Testis (tissue), 3 donors: ENCODE data around the gene SP2. TPM values are rescaled to one million over a fixed set of nuclear protein-coding genes. Genes with fewer than 3 reads are reported as not detected.

Experiments used
- DNase-seq: peaks from one replicate; pipeline ENCODE4 v3.0.0-alpha.2; 2019
- H3K27ac ChIP-seq, 2 donors: fragments of 200-600 bp; sonication (generic); one replicate each; pipeline ENCODE4 v1.5.1; 2019
- H3K27me3 ChIP-seq: fragments of 200-600 bp; sonication (generic); one replicate; pipeline ENCODE4 v1.5.1; 2019
- H3K36me3 ChIP-seq: fragments of 200-600 bp; sonication (generic); one replicate; pipeline ENCODE4 v1.5.1; 2017; ENCODE audit warnings: low read depth; ENCODE audit errors: missing control alignments
- H3K4me1 ChIP-seq: fragments of 200-600 bp; sonication (generic); one replicate; pipeline ENCODE4 v1.5.1; 2019
- H3K4me3 ChIP-seq, 2 donors: fragments of 200-600 bp; sonication (generic); one replicate each; pipeline ENCODE4 v1.5.1; 2017 to 2019
- H3K9me3 ChIP-seq: fragments of 200-600 bp; sonication (generic); one replicate; pipeline ENCODE4 v1.5.1; 2017
- CTCF ChIP-seq, 3 experiments: fragments of 450-650 bp in 2 of 3; fragments of 200-600 bp in 1 of 3; sonication (generic) in 1 of 3; IDR thresholded peaks; one replicate each; pipeline ENCODE4 v1.5.1; 2016 to 2019; ENCODE audit warnings: antibody characterized with exemption in 3 of 3, mild to moderate bottlenecking in 2 of 3, moderate library complexity in 1 of 3
- POLR2A ChIP-seq: fragments of 450-650 bp; IDR thresholded peaks from one replicate; pipeline ENCODE4 v1.6.1; 2017; ENCODE audit warnings: antibody characterized with exemption, mild to moderate bottlenecking, moderate library complexity
- WGBS, 2 donors: methylation state at CpG; one replicate each; pipeline ENCODE4 v1.1.5; 2018; 5-methylcytosine and 5-hydroxymethylcytosine counted together
- intact Hi-C: fragments of 100-400 bp; cut with DNase I; formaldehyde crosslinking; loops from one replicate; pipeline ENCODE4 v1.15.1; 2023; ENCODE audit warnings: low total_unique reads
- polyA plus RNA-seq: library from polyadenylated mRNA; stranded (reverse); fragments of 350-450 nt; fragmentation: Illumina TruSeq; extraction: RNeasy Lipid Tissue Mini Kit (QIAGEN cat#74804); gene quantifications from one replicate; pipeline ENCODE4 v1.2.3, GENCODE V29; 2014; ENCODE audit warnings: low read depth, low replicate concordance; ENCODE audit not compliant: insufficient read depth
- total RNA-seq, 2 donors: library from RNA; depleted of rRNA; stranded (reverse); fragments of >200 nt; gene quantifications; one replicate each; pipeline ENCODE4 v1.2.3, GENCODE V29; 2016

SP2 gene
- total and polyA plus RNA-seq, 3 donors from 2014 or later = 18.9 to 35.0 (median 23.5) TPM

GRCh38 chr17:47937941-47938340 lies 41.9 kb downstream of the SP2 start:
- H3K27ac ChIP-seq = peak overlapping the region; percentile 34 to 47
- peak; percentile 52 for DNase-seq
- no peaks in the 10 kb centered on the region for H3K36me3 ChIP-seq
- peaks cover 23% of the 10 kb centered on the region for H3K4me1 ChIP-seq
- no peak for TF ChIP-seq CTCF (IDR thresholded peaks at IDR 0.05)
- no peak for TF ChIP-seq POLR2A
- H3K4me3 ChIP-seq = no peak overlapping the region
- 47 to 75% methylated on average over 5 of the region's 5 CpGs for WGBS, 2 donors
- H3K27me3 ChIP-seq = no peaks in the 10 kb centered on the region
- intact Hi-C loops = no loop called here
- H3K9me3 ChIP-seq = no peaks in the 10 kb centered on the region

- no peaks in the 10 kb centered on the region for H3K9me3 ChIP-seq
- H3K4me1 ChIP-seq = peaks cover 49% of the 10 kb centered on the region
- no peaks in the 10 kb centered on the region for H3K36me3 ChIP-seq
- peak within 1 kb of the TSS; percentile 59 to 86 for H3K27ac ChIP-seq
- no peak for TF ChIP-seq POLR2A
- TF ChIP-seq CTCF (IDR thresholded peaks at IDR 0.05) = no peak
- intact Hi-C loops = no loop called here
- WGBS, 2 donors = 1 to 2% methylated on average over 27 to 50 of the region's 50 CpGs
- DNase-seq = peak; percentile 98
- H3K4me3 ChIP-seq = peak within 1 kb of the TSS; percentile 78 to 80
- no peaks in the 10 kb centered on the region for H3K27me3 ChIP-seq
Observed at GRCh38 chr17:47941246-47942095, 45.4 kb downstream of the SP2 start, which contains the start of gene PNPO. TSS of gene PNPO (plus strand) at chr17:47941571. CDS start at chr17:47941676, 105 bp downstream.

DNA sequence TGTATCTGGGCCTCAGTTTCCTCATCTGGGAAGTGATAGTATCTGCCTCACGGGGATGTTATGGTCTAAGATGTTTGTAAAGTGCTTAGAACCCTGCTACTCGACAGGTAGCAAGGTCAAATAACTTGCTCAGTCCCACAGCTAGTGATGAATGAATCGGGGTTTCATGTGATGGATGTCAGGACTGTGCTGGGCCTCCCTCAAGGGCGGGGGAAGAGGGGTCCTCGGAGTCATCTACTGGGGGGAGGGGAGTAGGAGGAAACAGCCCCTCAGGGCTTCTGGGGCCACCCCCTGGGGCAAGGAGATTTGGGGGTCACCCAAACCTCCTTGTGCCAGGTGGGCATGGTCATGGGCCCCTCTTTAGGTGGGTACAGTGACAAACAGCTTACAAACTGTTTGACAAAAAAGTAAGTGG lies 46.1 kb downstream of the SP2 start:
- H3K27ac ChIP-seq = peak overlapping the region; percentile 59 to 86

DNA sequence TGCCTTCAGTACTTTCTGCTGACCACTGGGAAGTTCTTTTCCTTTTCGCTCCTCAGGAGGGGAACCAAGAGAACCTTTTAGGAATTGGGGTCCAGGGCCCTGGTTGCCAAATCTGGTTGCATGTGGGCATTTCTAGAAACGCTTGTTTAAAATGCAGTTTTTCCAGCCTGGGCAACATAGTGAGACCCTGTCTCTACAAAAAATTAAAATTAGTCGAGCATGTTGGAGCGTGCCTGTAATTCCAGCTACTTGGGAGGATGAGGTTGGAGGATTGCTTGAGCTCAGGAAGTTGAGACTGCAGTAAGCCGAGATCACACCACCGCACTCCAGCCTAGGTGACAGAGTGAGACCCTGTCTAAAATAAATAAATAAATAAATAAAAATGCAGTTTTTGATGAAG lies 46.5 kb downstream of the SP2 start:
- H3K27ac ChIP-seq = peak overlapping the region in 1 of 2 donors; percentile 86
- intact Hi-C loops = no loop called here
- no peaks in the 10 kb centered on the region for H3K27me3 ChIP-seq
- DNase-seq = no peak
- WGBS, 2 donors = 67 to 72% methylated on average over 6 of the region's 6 CpGs
- H3K4me3 ChIP-seq = no peak overlapping the region
- peaks cover 53% of the 10 kb centered on the region for H3K4me1 ChIP-seq
- no peaks in the 10 kb centered on the region for H3K36me3 ChIP-seq
- H3K9me3 ChIP-seq = no peaks in the 10 kb centered on the region
- no peak for TF ChIP-seq POLR2A

More for the DNA sequence above, 46.1 kb downstream of the SP2 start:
- no peak for DNase-seq
- Histone ChIP-seq H3K36me3 (no peaks in the 10 kb centered on the region), H3K27me3 (no peaks in the 10 kb centered on the region), H3K4me3 (peak overlapping the region; percentile 78 to 80), H3K4me1 (peaks cover 53% of the 10 kb centered on the region), H3K9me3 (no peaks in the 10 kb centered on the region)
- intact Hi-C loops = no loop called here
- TF ChIP-seq POLR2A (no peak), CTCF (IDR thresholded peaks at IDR 0.05) (no peak)
- 7 to 13% methylated on average over 5 of the region's 5 CpGs for WGBS, 2 donors

DNA sequence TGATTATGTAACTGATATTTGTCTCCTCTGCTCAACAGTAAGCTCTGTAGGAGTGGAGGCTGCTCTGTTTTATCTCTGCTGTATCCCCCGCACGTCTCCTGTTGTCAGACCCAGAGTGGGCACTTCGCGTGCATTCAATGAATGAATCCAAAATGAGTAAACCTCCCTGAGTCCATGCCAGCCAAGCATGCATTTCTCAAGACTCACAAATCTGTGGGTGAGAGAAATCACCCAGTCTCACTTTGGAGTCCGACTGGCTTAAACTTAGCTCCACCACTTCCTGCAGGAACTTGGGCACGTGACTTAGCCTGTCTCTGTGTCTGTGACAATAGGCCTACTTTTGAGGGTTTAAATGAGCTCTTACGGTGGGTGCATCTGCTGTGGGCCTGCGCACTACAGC lies 49.0 kb downstream of the SP2 start:
- Histone ChIP-seq H3K4me1 (peaks cover 60% of the 10 kb centered on the region), H3K27ac (peak overlapping the region in 1 of 2 donors; percentile 61), H3K27me3 (no peaks in the 10 kb centered on the region), H3K4me3 (no peak overlapping the region), H3K9me3 (no peaks in the 10 kb centered on the region), H3K36me3 (no peaks in the 10 kb centered on the region)
- WGBS, 2 donors = 57 to 61% methylated on average over 8 of the region's 8 CpGs
- TF ChIP-seq POLR2A (no peak), CTCF (IDR thresholded peaks at IDR 0.05) (no peak)
- intact Hi-C loops = loop anchor here (5.0 kb wide), 1 partner anchor 53 kb away; no protein-coding TSS in a partner anchor
- peak; percentile 78 for DNase-seq
